Liver (tissue), 3 donors: Measurements from ENCODE around the gene MAPRE3.

Source experiments
- GABPA ChIP-seq, 2 donors: IDR thresholded peaks in 1 of 2; conservative IDR thresholded peaks in 1 of 2; 2 replicates each; pipeline ENCODE4 v1.6.1; 2016; ENCODE audit warnings: antibody characterized with exemption in 2 of 2, mild to moderate bottlenecking in 1 of 2, moderate library complexity in 1 of 2
- REST ChIP-seq: IDR thresholded peaks from 2 replicates; pipeline ENCODE4 v1.6.1; 2016; ENCODE audit warnings: antibody characterized with exemption, mild to moderate bottlenecking
- SP1 ChIP-seq: IDR thresholded peaks from 2 replicates; pipeline ENCODE4 v1.6.1; 2018; ENCODE audit warnings: antibody characterized with exemption, mild to moderate bottlenecking
- TF ChIP-seq, protein P1 (sequence below): fragments of 150-350 bp; IDR thresholded peaks from 2 replicates; pipeline ENCODE4 v1.5.1; 2017; ENCODE audit warnings: improper control_type of control experiment, low read depth, low read length; ENCODE audit not compliant: missing input control
- TF ChIP-seq, protein P2 (sequence below): IDR thresholded peaks from 2 replicates; pipeline ENCODE4 v1.6.1; 2016; ENCODE audit warnings: antibody characterized with exemption
- donor health status: healthy.
- donor health status: healthy.

- TF ChIP-seq, protein P1, sequence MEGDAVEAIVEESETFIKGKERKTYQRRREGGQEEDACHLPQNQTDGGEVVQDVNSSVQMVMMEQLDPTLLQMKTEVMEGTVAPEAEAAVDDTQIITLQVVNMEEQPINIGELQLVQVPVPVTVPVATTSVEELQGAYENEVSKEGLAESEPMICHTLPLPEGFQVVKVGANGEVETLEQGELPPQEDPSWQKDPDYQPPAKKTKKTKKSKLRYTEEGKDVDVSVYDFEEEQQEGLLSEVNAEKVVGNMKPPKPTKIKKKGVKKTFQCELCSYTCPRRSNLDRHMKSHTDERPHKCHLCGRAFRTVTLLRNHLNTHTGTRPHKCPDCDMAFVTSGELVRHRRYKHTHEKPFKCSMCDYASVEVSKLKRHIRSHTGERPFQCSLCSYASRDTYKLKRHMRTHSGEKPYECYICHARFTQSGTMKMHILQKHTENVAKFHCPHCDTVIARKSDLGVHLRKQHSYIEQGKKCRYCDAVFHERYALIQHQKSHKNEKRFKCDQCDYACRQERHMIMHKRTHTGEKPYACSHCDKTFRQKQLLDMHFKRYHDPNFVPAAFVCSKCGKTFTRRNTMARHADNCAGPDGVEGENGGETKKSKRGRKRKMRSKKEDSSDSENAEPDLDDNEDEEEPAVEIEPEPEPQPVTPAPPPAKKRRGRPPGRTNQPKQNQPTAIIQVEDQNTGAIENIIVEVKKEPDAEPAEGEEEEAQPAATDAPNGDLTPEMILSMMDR, result no peak
- TF ChIP-seq, protein P2, sequence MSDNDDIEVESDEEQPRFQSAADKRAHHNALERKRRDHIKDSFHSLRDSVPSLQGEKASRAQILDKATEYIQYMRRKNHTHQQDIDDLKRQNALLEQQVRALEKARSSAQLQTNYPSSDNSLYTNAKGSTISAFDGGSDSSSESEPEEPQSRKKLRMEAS, result no peak
- TF ChIP-seq SP1, result no peak
- no peak for TF ChIP-seq REST
- no peak for TF ChIP-seq GABPA (IDR thresholded peaks at IDR 0.05 in 1 of 2, conservative IDR thresholded peaks at IDR 0.05 in 1 of 2)
Observed at GRCh38 chr2:27053776-27054175, 83.3 kb downstream of the MAPRE3 start.
